Lung (tissue), 12 donors: Measurements from ENCODE around the gene DYNC2LI1. TPM values are rescaled to one million over a fixed set of nuclear protein-coding genes. Genes with fewer than 3 reads are reported as not detected.

Experiments used
- ATAC-seq: fragments of 200-7000 bp; cut with Tn5 transposase; one replicate; pipeline ENCODE4 v1.9.1; 2020; ENCODE audit warnings: moderate number of reproducible peaks; ENCODE audit not compliant: insufficient read depth, low FRiP score
- DNase-seq, 3 donors: peaks; one replicate each; pipeline ENCODE4 v3.0.0-alpha.2; 2013 to 2017
- H3K27ac ChIP-seq, 2 donors: one replicate each; pipeline ENCODE4 v1.5.1; 2013; ENCODE audit warnings: mild to moderate bottlenecking in 2 of 2, moderate library complexity in 2 of 2, control low read depth in 1 of 2, inconsistent platforms in 1 of 2, low read depth in 1 of 2, low read length in 1 of 2
- H3K27me3 ChIP-seq, 3 donors: one replicate each; pipeline ENCODE4 v1.5.1; 2013; ENCODE audit warnings: low read length in 2 of 3; ENCODE audit not compliant: control insufficient read depth in 3 of 3, insufficient read depth in 3 of 3
- H3K36me3 ChIP-seq, 4 donors: one replicate each; pipeline ENCODE4 v1.5.1; 2013; ENCODE audit warnings: low read length in 4 of 4, mild to moderate bottlenecking in 1 of 4, moderate library complexity in 1 of 4; ENCODE audit not compliant: control insufficient read depth in 4 of 4, insufficient read depth in 4 of 4
- H3K4me1 ChIP-seq, 5 donors: one replicate each; pipeline ENCODE4 v1.5.1; 2013; ENCODE audit warnings: low read length in 5 of 5, mild to moderate bottlenecking in 2 of 5, moderate library complexity in 1 of 5; ENCODE audit not compliant: control insufficient read depth in 5 of 5, insufficient read depth in 5 of 5
- H3K4me3 ChIP-seq: one replicate; pipeline ENCODE4 v1.5.1; 2013; ENCODE audit warnings: mild to moderate bottlenecking, control low read depth, moderate library complexity
- H3K9ac ChIP-seq, 2 donors: one replicate each; pipeline ENCODE4 v1.5.1; 2013; ENCODE audit warnings: low read length in 2 of 2, control low read depth in 1 of 2; ENCODE audit not compliant: insufficient read depth in 1 of 2
- H3K9me3 ChIP-seq, 4 donors: one replicate each; pipeline ENCODE4 v1.5.1; 2013; ENCODE audit warnings: low read length in 3 of 4, mild to moderate bottlenecking in 1 of 4, moderate library complexity in 1 of 4; ENCODE audit not compliant: control insufficient read depth in 4 of 4, insufficient read depth in 3 of 4
- CTCF ChIP-seq: IDR thresholded peaks from 2 replicates; pipeline ENCODE4 v1.5.1; 2012; ENCODE audit warnings: mild to moderate bottlenecking; ENCODE audit errors: control extremely low read depth, extremely low read depth
- WGBS, 2 donors: extraction: QIAGEN DNeasy Blood & Tissue Kit; methylation state at CpG; one replicate each; pipeline ENCODE4 v1.1.7; 2013; 5-methylcytosine and 5-hydroxymethylcytosine counted together
- polyA plus RNA-seq, 2 donors: library from polyadenylated mRNA; stranded (reverse); fragments of 200-250 nt; gene quantifications; one replicate each; pipeline ENCODE4 v1.2.1, GENCODE V29; 2013
- total RNA-seq, 2 donors: library from RNA; depleted of rRNA in 1 of 2; stranded (reverse); fragments of >200 nt in 1 of 2; gene quantifications; one replicate each; pipeline ENCODE4 v1.2.1, GENCODE V29; 2014 to 2021
- donor health status: control.
- donor health status: control.
- donor health status: Bipolar disorder and iron deficiency.
- donor health status: healthy.
- donor health status: DM: yes; HTN: yes; CAD: no.

The DYNC2LI1 gene
- total and polyA plus RNA-seq, 4 donors = 15.4 to 99.7 (median 24.9) TPM

DNA sequence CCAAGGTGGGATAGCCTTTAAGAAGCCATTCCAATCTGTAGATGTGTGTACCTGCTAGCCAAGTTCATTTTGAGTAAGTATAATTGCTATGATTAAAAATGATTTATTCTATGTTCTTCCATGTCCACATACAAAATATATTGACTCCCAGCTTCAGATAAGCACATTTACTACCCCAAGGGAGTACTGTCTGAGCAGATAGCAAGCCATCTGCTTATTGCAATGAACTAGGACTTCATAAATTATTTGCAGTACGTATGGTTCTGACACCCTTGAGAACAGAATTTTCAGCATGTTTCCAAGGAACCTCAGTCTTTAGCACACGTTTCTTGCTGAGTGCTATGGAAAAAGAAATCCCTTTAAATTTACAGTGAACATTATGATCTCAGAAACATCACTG lies 36.6 kb downstream of the DYNC2LI1 start:
- H3K9me3 ChIP-seq = no peaks in the 10 kb centered on the region
- H3K36me3 ChIP-seq = peaks cover 3 to 31% (median 19%) of the 10 kb centered on the region in 4 donors
- TF ChIP-seq CTCF = no peak
- H3K4me1 ChIP-seq = no peaks in the 10 kb centered on the region
- no peak overlapping the region for H3K4me3 ChIP-seq
- WGBS, 2 donors = 78 to 82% methylated on average over 2 of the region's 2 CpGs
- no peak overlapping the region for H3K9ac ChIP-seq
- H3K27me3 ChIP-seq = no peaks in the 10 kb centered on the region
- no peak overlapping the region for H3K27ac ChIP-seq
- DNase-seq (no peak), ATAC-seq (no peak)

DNA sequence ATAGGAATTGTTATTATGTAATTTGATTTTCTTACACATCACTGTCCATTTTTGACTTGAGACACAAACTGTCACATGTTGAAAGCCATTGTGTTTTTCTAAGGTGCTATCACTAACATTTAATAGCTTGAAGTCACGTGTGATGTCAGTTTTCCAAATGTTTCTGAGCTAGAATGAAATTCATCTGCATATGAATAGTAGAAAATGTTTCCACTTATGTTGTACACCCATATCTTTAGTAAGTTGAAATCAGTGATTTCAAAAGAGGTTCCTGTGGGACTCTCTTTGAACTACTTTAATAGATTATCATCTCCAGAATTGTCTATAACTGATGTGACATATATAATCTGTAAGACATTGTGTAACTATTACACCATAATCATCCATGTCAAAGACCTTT lies 37.0 kb downstream of the DYNC2LI1 start:
- H3K4me3 ChIP-seq = no peak overlapping the region
- no peak for TF ChIP-seq CTCF
- H3K36me3 ChIP-seq = peaks cover 2 to 27% (median 18%) of the 10 kb centered on the region in 4 donors
- WGBS, 2 donors = 78 to 86% methylated on average over 1 of the region's 1 CpG
- H3K27me3 ChIP-seq = no peaks in the 10 kb centered on the region
- no peak overlapping the region for H3K9ac ChIP-seq
- no peaks in the 10 kb centered on the region for H3K9me3 ChIP-seq
- ATAC-seq = no peak
- no peaks in the 10 kb centered on the region for H3K4me1 ChIP-seq
- no peak for DNase-seq
- no peak overlapping the region for H3K27ac ChIP-seq

DNA sequence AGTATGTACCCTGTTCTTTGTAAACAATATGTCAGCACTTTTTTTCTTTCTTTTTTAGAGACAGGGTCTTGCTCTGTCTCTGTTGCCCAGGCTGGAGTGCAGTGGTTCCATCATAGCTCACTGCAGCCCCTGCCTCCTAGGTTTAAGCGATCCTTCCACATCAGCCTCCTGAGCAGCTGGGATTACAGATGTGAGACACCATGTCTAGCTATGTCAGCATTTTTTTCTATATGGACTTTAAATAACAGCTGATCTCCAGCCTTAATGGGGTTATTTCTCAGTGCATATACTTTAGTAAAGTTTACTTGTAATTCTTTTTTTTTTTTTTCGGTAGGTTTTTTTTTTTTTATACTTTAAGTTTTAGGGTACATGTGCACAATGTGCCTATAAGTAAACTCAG lies 38.2 kb downstream of the DYNC2LI1 start:
- DNase-seq (peak in 1 of 3 donors; percentile 42), ATAC-seq (no peak)
- Histone ChIP-seq H3K4me3 (no peak overlapping the region), H3K27me3 (no peaks in the 10 kb centered on the region), H3K9ac (no peak overlapping the region), H3K9me3 (no peaks in the 10 kb centered on the region), H3K4me1 (no peaks in the 10 kb centered on the region), H3K36me3 (peaks cover 2 to 18% (median 15%) of the 10 kb centered on the region in 4 donors), H3K27ac (no peak overlapping the region)
- WGBS, 2 donors = 73 to 88% methylated on average over 2 of the region's 2 CpGs
- no peak for TF ChIP-seq CTCF

DNA sequence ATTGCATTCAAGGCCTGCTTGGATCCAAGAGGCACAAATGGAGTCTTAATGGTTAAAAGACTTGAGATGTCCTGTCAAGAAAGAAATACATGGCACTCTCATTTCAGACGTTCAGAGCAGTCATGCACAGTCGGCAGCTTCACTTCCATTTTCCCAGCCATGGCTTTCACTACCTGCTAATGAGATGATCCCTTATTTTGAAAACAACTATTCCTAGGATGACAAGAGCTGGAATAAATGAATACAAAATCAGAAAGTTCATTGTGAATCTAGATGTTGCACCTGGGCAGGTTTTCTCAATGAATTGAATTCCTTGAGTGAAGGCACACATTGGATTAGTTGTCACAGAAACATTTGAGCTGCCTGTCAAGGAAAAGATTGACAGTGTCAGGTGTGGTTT lies 39.1 kb downstream of the DYNC2LI1 start:
- ATAC-seq = no peak
- no peak for TF ChIP-seq CTCF
- WGBS, 2 donors = 48 to 76% methylated on average over 2 of the region's 2 CpGs

More for the DNA sequence above, 39.1 kb downstream of the DYNC2LI1 start:
- Histone ChIP-seq H3K27ac (no peak overlapping the region), H3K27me3 (no peaks in the 10 kb centered on the region), H3K9me3 (no peaks in the 10 kb centered on the region), H3K9ac (no peak overlapping the region), H3K36me3 (peaks cover 2 to 18% (median 11%) of the 10 kb centered on the region in 4 donors), H3K4me3 (no peak overlapping the region), H3K4me1 (no peaks in the 10 kb centered on the region)
- no peak for DNase-seq
